ENCODE data around the gene IL18. TPM values are rescaled to one million over a fixed set of nuclear protein-coding genes. Genes with fewer than 3 reads are reported as not detected.

Gene IL18
- total and polyA plus RNA-seq, 2 donors (not counting 1 experiment from before 2014, with no cell fraction given), result 0.67 to 1.6 TPM

- Mint-ChIP-seq H3K9me3 (ENCODE audit: insufficient read depth) (no peaks in the 10 kb centered on the region), H3K4me3 (no peak overlapping the region), H3K4me1 (no peaks in the 10 kb centered on the region), H3K27ac (no peak overlapping the region), H3K27me3 (no peaks in the 10 kb centered on the region)
- H3K79me2 ChIP-seq (ENCODE audit: control insufficient read depth, insufficient read depth, low read length), result no peaks in the 10 kb centered on the region
- ATAC-seq (ENCODE audit: low read depth), result peak; percentile 68
- ChIA-PET POLR2A (interaction anchor here (0.7 kb wide), 2 partner anchors 14 to 166 kb away, joined by 5 to 6 read pairs; no protein-coding TSS in a partner anchor), CTCF (interaction anchor here (0.7 to 4.6 kb wide), 34 partner anchors 8 to 749 kb away, joined by 3 to 55 read pairs (median 4); partner anchors contain the start of gene TIMM8B)
- H4K20me1 ChIP-seq (ENCODE audit: control insufficient read depth, insufficient read depth, low read length, poor library complexity, severe bottlenecking), result no peaks in the 10 kb centered on the region
- H3K36me3 ChIP-seq (replicated peaks in 1 of 2; ENCODE audit: control extremely low read depth in 1 of 2, control insufficient read depth in 1 of 2, extremely low read depth in 1 of 2, insufficient read depth in 2 of 2, low read length in 1 of 2), result no peaks in the 10 kb centered on the region
- H3K4me3 ChIP-seq (ENCODE audit: control extremely low read depth in 1 of 5, extremely low read depth in 1 of 5, insufficient read depth in 1 of 5, low read depth in 2 of 5, low read length in 4 of 5), result no peak overlapping the region
- H2AFZ ChIP-seq (ENCODE audit: insufficient read depth, low read depth, low read length, poor library complexity, severe bottlenecking), result no peak overlapping the region
- peak; percentile 53 for DNase-seq
- no peaks in the 10 kb centered on the region for H3K4me1 ChIP-seq (ENCODE audit: control insufficient read depth in 2 of 2, insufficient read depth in 2 of 2, low read length in 2 of 2)
- H3K9ac ChIP-seq (ENCODE audit: low read length), result no peak overlapping the region
- H3K4me2 ChIP-seq (replicated peaks; ENCODE audit: low read depth, low read length, poor library complexity, severe bottlenecking), result no peak overlapping the region
- intact Hi-C loops (cut with micrococcal nuclease), result loop anchor here (5.0 kb wide), 1 partner anchor 104 kb away; no protein-coding TSS in a partner anchor
- no peaks in the 10 kb centered on the region for H3K27me3 ChIP-seq (replicated peaks in 1 of 4; ENCODE audit: control extremely low read depth in 1 of 4, control insufficient read depth in 3 of 4, insufficient read depth in 4 of 4, low read length in 3 of 4)
- TF ChIP-seq EZH2 (IDR thresholded peaks at IDR 0.05; ENCODE audit: borderline replicate concordance, insufficient read depth, low read depth, low read length, poor library complexity, severe bottlenecking) (no peak), CTCF (IDR thresholded peaks at IDR 0.05) (peak; percentile 83)
- H3K9me3 ChIP-seq (ENCODE audit: control extremely low read depth in 1 of 3, control insufficient read depth in 2 of 3, insufficient read depth in 1 of 3, low read length in 2 of 3), result no peaks in the 10 kb centered on the region
- 96% methylated on average over 3 of the region's 6 CpGs for WGBS (ENCODE audit: insufficient coverage)
- H3K27ac ChIP-seq (ENCODE audit: low read length in 2 of 2), result no peak overlapping the region
Measured at GRCh38 chr11:112113539-112114457, 50.1 kb downstream of the IL18 start.

- Histone ChIP-seq H3K36me3 (replicated peaks in 1 of 2; ENCODE audit: control extremely low read depth in 1 of 2, control insufficient read depth in 1 of 2, extremely low read depth in 1 of 2, insufficient read depth in 2 of 2, low read length in 1 of 2) (peaks cover 0 to 2% of the 10 kb centered on the region in 2 experiments), H3K4me1 (ENCODE audit: control insufficient read depth in 2 of 2, insufficient read depth in 2 of 2, low read length in 2 of 2) (no peaks in the 10 kb centered on the region), H3K27ac (ENCODE audit: low read length in 2 of 2) (no peak overlapping the region), H3K27me3 (replicated peaks in 1 of 4; ENCODE audit: control extremely low read depth in 1 of 4, control insufficient read depth in 3 of 4, insufficient read depth in 4 of 4, low read length in 3 of 4) (no peaks in the 10 kb centered on the region), H2AFZ (ENCODE audit: insufficient read depth, low read depth, low read length, poor library complexity, severe bottlenecking) (no peak overlapping the region), H3K9me3 (ENCODE audit: control extremely low read depth in 1 of 3, control insufficient read depth in 2 of 3, insufficient read depth in 1 of 3, low read length in 2 of 3) (no peaks in the 10 kb centered on the region), H3K4me2 (replicated peaks; ENCODE audit: low read depth, low read length, poor library complexity, severe bottlenecking) (no peak overlapping the region), H3K79me2 (ENCODE audit: control insufficient read depth, insufficient read depth, low read length) (no peaks in the 10 kb centered on the region), H3K4me3 (ENCODE audit: control extremely low read depth in 1 of 5, extremely low read depth in 1 of 5, insufficient read depth in 1 of 5, low read depth in 2 of 5, low read length in 4 of 5) (no peak overlapping the region), H4K20me1 (ENCODE audit: control insufficient read depth, insufficient read depth, low read length, poor library complexity, severe bottlenecking) (no peaks in the 10 kb centered on the region), H3K9ac (ENCODE audit: low read length) (no peak overlapping the region)
- Mint-ChIP-seq H3K9me3 (ENCODE audit: insufficient read depth) (no peaks in the 10 kb centered on the region), H3K4me3 (no peak overlapping the region), H3K27me3 (no peaks in the 10 kb centered on the region), H3K27ac (no peak overlapping the region), H3K4me1 (no peaks in the 10 kb centered on the region)
- TF ChIP-seq CTCF (IDR thresholded peaks at IDR 0.05) (no peak), EZH2 (IDR thresholded peaks at IDR 0.05; ENCODE audit: borderline replicate concordance, insufficient read depth, low read depth, low read length, poor library complexity, severe bottlenecking) (no peak)
- intact Hi-C loops (cut with micrococcal nuclease), result no loop called here
- DNase-seq (no peak), ATAC-seq (ENCODE audit: low read depth) (no peak)
- ChIA-PET POLR2A (no interaction called here), CTCF (interaction anchor here (0.5 to 1.2 kb wide), 2 partner anchors 174 to 1691 kb away, joined by 3 to 4 read pairs; no protein-coding TSS in a partner anchor)
- 90% methylated on average over 2 of the region's 8 CpGs for WGBS (ENCODE audit: insufficient coverage)
Measured at GRCh38 chr11:112106070-112106469, 57.8 kb downstream of the IL18 start.
